IPS DF 4.7 (cell line): ENCODE measurements around the gene CNTNAP5.
"Not testable (repeated sequence)": the region's sequence is repeated elsewhere in the genome, so short reads cannot be mapped to it uniquely, and the experiment has no call there.

ENCODE experiments used
- DNase-seq: peaks from one replicate; pipeline ENCODE4 v3.0.0-alpha.2; 2013; ENCODE audit warnings: low spot score; ENCODE audit errors: extremely low read depth

Gene CNTNAP5

GRCh38 chr2:124319577-124319976 is 294.5 kb downstream of the CNTNAP5 start:
- no peak for DNase-seq

- DNase-seq, result no peak
Measured at GRCh38 chr2:124320051-124320688, 295.1 kb downstream of the CNTNAP5 start.

GRCh38 chr2:124323321-124323720 is 298.2 kb downstream of the CNTNAP5 start:
- DNase-seq, result no peak

GRCh38 chr2:124325667-124326440 is 300.8 kb downstream of the CNTNAP5 start:
- DNase-seq, result no peak

- no peak for DNase-seq
Measured at GRCh38 chr2:124327303-124327702, 302.2 kb downstream of the CNTNAP5 start.

- no peak for DNase-seq
Measured at GRCh38 chr2:124328397-124328796, 303.3 kb downstream of the CNTNAP5 start.

- no peak for DNase-seq
Measured at GRCh38 chr2:124333784-124334183, 308.7 kb downstream of the CNTNAP5 start.

- DNase-seq, result no peak
Measured at GRCh38 chr2:124335058-124335457, 310.0 kb downstream of the CNTNAP5 start.

GRCh38 chr2:124339709-124340108 is 314.6 kb downstream of the CNTNAP5 start:
- DNase-seq, result no peak

GRCh38 chr2:124343827-124344498 is 318.9 kb downstream of the CNTNAP5 start:
- no peak for DNase-seq

- DNase-seq, result no peak
Measured at GRCh38 chr2:124347209-124347608, 322.1 kb downstream of the CNTNAP5 start.

GRCh38 chr2:124353656-124354055 is 328.6 kb downstream of the CNTNAP5 start:
- DNase-seq, result no peak

- no peak for DNase-seq
Measured at GRCh38 chr2:124354466-124354865, 329.4 kb downstream of the CNTNAP5 start.

GRCh38 chr2:124361966-124362365 is 336.9 kb downstream of the CNTNAP5 start:
- not testable (repeated sequence) for DNase-seq

GRCh38 chr2:124369181-124369580 is 344.1 kb downstream of the CNTNAP5 start:
- no peak for DNase-seq

- no peak for DNase-seq
Measured at GRCh38 chr2:124380221-124380749, 355.2 kb downstream of the CNTNAP5 start.

- DNase-seq, result no peak
Measured at GRCh38 chr2:124382067-124382618, 357.1 kb downstream of the CNTNAP5 start.

GRCh38 chr2:124395961-124396360 is 370.9 kb downstream of the CNTNAP5 start:
- DNase-seq, result no peak

GRCh38 chr2:124402274-124402673 is 377.2 kb downstream of the CNTNAP5 start:
- no peak for DNase-seq

GRCh38 chr2:124407836-124408534 is 382.9 kb downstream of the CNTNAP5 start:
- not testable (repeated sequence) for DNase-seq

GRCh38 chr2:124424074-124424473 is 399.0 kb downstream of the CNTNAP5 start:
- DNase-seq, result no peak
